Measurements from ENCODE around the gene CORO7. TPM values are rescaled to one million over a fixed set of nuclear protein-coding genes. Genes with fewer than 3 reads are reported as not detected.
A peak's percentile ranks its signal among the peaks of the same experiment; 100 is the strongest.

The CORO7 gene
- total RNA-seq, 4 donors from 2014 or later = 18.8 to 29.6 (median 25.7) TPM

DNA sequence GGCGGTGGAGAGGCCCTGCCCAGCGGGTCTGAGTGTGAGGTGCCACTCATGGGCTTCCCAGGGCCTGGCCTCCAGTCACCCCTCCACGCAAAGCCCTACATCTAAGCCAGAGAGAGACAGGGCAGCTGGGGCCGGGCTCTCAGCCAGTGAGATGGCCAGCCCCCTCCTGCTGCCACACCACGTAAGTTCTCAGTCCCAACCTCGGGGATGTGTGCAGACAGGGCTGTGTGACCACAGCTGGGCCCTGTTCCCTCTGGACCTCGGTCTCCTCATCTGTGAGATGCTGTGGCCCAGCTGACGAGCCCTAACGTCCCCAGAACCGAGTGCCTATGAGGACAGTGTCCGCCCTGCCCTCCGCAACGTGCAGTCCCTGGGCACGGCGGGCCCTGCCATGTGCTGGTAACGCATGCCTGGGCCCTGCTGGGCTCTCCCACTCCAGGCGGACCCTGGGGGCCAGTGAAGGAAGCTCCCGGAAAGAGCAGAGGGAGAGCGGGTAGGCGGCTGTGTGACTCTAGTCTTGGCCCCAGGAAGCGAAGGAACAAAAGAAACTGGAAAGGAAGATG lies 33.5 kb downstream of the CORO7 start:
- H3K36me3 ChIP-seq = peaks cover 52% of the 10 kb centered on the region
- no peaks in the 10 kb centered on the region for H3K9me3 ChIP-seq
- 80% methylated on average over 19 of the region's 21 CpGs for WGBS
- no peaks in the 10 kb centered on the region for H3K27me3 ChIP-seq
- no peak overlapping the region for H3K4me3 ChIP-seq
- peaks cover 78% of the 10 kb centered on the region for H3K4me1 ChIP-seq
- TF ChIP-seq POLR2A (IDR thresholded peaks at IDR 0.05) = no peak
- no peak for TF ChIP-seq CTCF (IDR thresholded peaks at IDR 0.05)
- no peak for TF ChIP-seq POLR2AphosphoS5 (IDR thresholded peaks at IDR 0.05)
- TF ChIP-seq EP300 (IDR thresholded peaks at IDR 0.05) = no peak
- peak overlapping the region; percentile 36 for H3K27ac ChIP-seq
- peak in 1 of 2 donors; percentile 65 for DNase-seq (ENCODE audit: low spot score in 2 of 2)

DNA sequence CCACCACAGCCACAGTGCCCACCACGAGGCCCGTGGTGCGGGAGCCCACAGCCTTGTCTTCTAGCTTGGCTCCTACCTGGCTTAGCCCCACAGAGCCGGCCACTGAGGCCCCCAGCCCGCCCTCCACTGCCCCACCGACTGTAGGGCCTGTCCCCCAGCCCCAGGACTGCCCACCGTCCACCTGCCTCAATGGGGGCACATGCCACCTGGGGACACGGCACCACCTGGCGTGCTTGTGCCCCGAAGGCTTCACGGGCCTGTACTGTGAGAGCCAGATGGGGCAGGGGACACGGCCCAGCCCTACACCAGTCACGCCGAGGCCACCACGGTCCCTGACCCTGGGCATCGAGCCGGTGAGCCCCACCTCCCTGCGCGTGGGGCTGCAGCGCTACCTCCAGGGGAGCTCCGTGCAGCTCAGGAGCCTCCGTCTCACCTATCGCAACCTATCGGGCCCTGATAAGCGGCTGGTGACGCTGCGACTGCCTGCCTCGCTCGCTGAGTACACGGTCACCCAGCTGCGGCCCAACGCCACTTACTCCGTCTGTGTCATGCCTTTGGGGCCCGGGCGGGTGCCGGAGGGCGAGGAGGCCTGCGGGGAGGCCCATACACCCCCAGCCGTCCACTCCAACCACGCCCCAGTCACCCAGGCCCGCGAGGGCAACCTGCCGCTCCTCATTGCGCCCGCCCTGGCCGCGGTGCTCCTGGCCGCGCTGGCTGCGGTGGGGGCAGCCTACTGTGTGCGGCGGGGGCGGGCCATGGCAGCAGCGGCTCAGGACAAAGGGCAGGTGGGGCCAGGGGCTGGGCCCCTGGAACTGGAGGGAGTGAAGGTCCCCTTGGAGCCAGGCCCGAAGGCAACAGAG lies 34.2 kb downstream of the CORO7 start:
- peaks cover 81% of the 10 kb centered on the region for H3K4me1 ChIP-seq
- H3K27ac ChIP-seq = peak overlapping the region; percentile 36
- no peak overlapping the region for H3K4me3 ChIP-seq
- no peak for TF ChIP-seq EP300 (IDR thresholded peaks at IDR 0.05)
- TF ChIP-seq POLR2A (IDR thresholded peaks at IDR 0.05) = no peak
- no peak for TF ChIP-seq CTCF (IDR thresholded peaks at IDR 0.05)
- no peak for TF ChIP-seq POLR2AphosphoS5 (IDR thresholded peaks at IDR 0.05)
- peaks cover 46% of the 10 kb centered on the region for H3K36me3 ChIP-seq
- 90% methylated on average over 21 of the region's 55 CpGs for WGBS
- no peaks in the 10 kb centered on the region for H3K9me3 ChIP-seq
- peak; percentile 64 to 77 for DNase-seq (ENCODE audit: low spot score in 2 of 2)
- no peaks in the 10 kb centered on the region for H3K27me3 ChIP-seq

DNA sequence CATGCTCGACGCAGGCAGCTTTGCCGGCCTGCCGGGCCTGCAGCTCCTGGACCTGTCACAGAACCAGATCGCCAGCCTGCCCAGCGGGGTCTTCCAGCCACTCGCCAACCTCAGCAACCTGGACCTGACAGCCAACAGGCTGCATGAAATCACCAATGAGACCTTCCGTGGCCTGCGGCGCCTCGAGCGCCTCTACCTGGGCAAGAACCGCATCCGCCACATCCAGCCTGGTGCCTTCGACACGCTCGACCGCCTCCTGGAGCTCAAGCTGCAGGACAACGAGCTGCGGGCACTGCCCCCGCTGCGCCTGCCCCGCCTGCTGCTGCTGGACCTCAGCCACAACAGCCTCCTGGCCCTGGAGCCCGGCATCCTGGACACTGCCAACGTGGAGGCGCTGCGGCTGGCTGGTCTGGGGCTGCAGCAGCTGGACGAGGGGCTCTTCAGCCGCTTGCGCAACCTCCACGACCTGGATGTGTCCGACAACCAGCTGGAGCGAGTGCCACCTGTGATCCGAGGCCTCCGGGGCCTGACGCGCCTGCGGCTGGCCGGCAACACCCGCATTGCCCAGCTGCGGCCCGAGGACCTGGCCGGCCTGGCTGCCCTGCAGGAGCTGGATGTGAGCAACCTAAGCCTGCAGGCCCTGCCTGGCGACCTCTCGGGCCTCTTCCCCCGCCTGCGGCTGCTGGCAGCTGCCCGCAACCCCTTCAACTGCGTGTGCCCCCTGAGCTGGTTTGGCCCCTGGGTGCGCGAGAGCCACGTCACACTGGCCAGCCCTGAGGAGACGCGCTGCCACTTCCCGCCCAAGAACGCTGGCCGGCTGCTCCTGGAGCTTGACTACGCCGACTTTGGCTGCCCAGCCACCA lies 35.1 kb downstream of the CORO7 start:
- H3K4me1 ChIP-seq = peaks cover 81% of the 10 kb centered on the region
- H3K36me3 ChIP-seq = peaks cover 44% of the 10 kb centered on the region

GRCh38 chr16:4380119-4381063 lies 36.0 kb downstream of the CORO7 start:
- H3K4me1 ChIP-seq = peaks cover 80% of the 10 kb centered on the region
- 56% methylated on average over 16 of the region's 26 CpGs for WGBS
- peak in 1 of 2 donors; percentile 64 for DNase-seq (ENCODE audit: low spot score in 2 of 2)
- peaks cover 39% of the 10 kb centered on the region for H3K36me3 ChIP-seq
- TF ChIP-seq CTCF (IDR thresholded peaks at IDR 0.05) = no peak
- no peak for TF ChIP-seq EP300 (IDR thresholded peaks at IDR 0.05)
- no peak for TF ChIP-seq POLR2A (IDR thresholded peaks at IDR 0.05)
- TF ChIP-seq POLR2AphosphoS5 (IDR thresholded peaks at IDR 0.05) = no peak
- H3K27me3 ChIP-seq = no peaks in the 10 kb centered on the region
- H3K27ac ChIP-seq = peak overlapping the region; percentile 54
- no peaks in the 10 kb centered on the region for H3K9me3 ChIP-seq
- no peak overlapping the region for H3K4me3 ChIP-seq

More for the DNA sequence above, 35.1 kb downstream of the CORO7 start:
- no peak overlapping the region for H3K4me3 ChIP-seq
- no peaks in the 10 kb centered on the region for H3K9me3 ChIP-seq
- TF ChIP-seq POLR2AphosphoS5 (IDR thresholded peaks at IDR 0.05) (no peak), POLR2A (IDR thresholded peaks at IDR 0.05) (no peak), EP300 (IDR thresholded peaks at IDR 0.05) (no peak), CTCF (IDR thresholded peaks at IDR 0.05) (no peak)
- no peak overlapping the region for H3K27ac ChIP-seq
- WGBS = 74% methylated on average over 7 of the region's 59 CpGs
- H3K27me3 ChIP-seq = no peaks in the 10 kb centered on the region
- DNase-seq (ENCODE audit: low spot score in 2 of 2) = peak in 1 of 2 donors; percentile 76

Data from suprapubic skin (tissue), 4 donors.